OCI-LY1 (cell line): ENCODE data around the gene ARHGEF28.

Experiments
- H2AFZ ChIP-seq: fragments of 200-600 bp; sonication (generic), shearing (Covaris generic); 2 replicates; pipeline ENCODE4 v1.6.0; 2014; ENCODE audit warnings: antibody characterized with exemption, mild to moderate bottlenecking, low read length
- H3F3A ChIP-seq: fragments of 200-600 bp; sonication (generic), shearing (Covaris generic); 2 replicates; pipeline ENCODE4 v1.6.0; 2014; ENCODE audit warnings: mild to moderate bottlenecking, antibody characterized with exemption, low read length, moderate library complexity; ENCODE audit not compliant: insufficient read depth
- H3K27ac ChIP-seq: fragments of 200-600 bp; sonication (generic); 2 replicates; pipeline ENCODE4 v1.5.1; 2014; ENCODE audit warnings: low read length, mixed run types, mild to moderate bottlenecking, low read depth; ENCODE audit not compliant: poor library complexity, severe bottlenecking
- H3K27me3 ChIP-seq: fragments of 200-600 bp; sonication (generic); 2 replicates; pipeline ENCODE4 v1.6.0; 2014; ENCODE audit warnings: antibody characterized with exemption, mild to moderate bottlenecking, low read length, moderate library complexity; ENCODE audit not compliant: insufficient read depth
- H3K36me3 ChIP-seq: fragments of 200-600 bp; sonication (generic); 2 replicates; pipeline ENCODE4 v1.6.1; 2014; ENCODE audit warnings: mild to moderate bottlenecking, antibody characterized with exemption, low read length, moderate library complexity, mixed read lengths; ENCODE audit not compliant: insufficient read depth
- H3K4me1 ChIP-seq: fragments of 200-600 bp; sonication (generic); 2 replicates; pipeline ENCODE4 v1.5.1; 2014; ENCODE audit warnings: mild to moderate bottlenecking, low read length, moderate library complexity; ENCODE audit not compliant: insufficient read depth, severe bottlenecking
- H3K4me2 ChIP-seq: fragments of 200-600 bp; sonication (generic), shearing (Covaris generic); 2 replicates; pipeline ENCODE4 v1.6.1; 2014; ENCODE audit warnings: low read length
- H3K4me3 ChIP-seq: fragments of 200-600 bp; sonication (generic); 2 replicates; pipeline ENCODE4 v1.5.1; 2014; ENCODE audit warnings: low read length, low read depth, mild to moderate bottlenecking, mixed read lengths; ENCODE audit not compliant: poor library complexity, severe bottlenecking
- H3K79me2 ChIP-seq: fragments of 200-600 bp; shearing (Covaris generic); 2 replicates; pipeline ENCODE4 v1.6.1; 2016; ENCODE audit warnings: mixed run types, low read length, mixed read lengths; ENCODE audit not compliant: insufficient read depth
- H3K9ac ChIP-seq: fragments of 200-600 bp; sonication (generic), shearing (Covaris generic); 2 replicates; pipeline ENCODE4 v1.6.1; 2014; ENCODE audit warnings: mild to moderate bottlenecking, low read length, mixed read lengths
- H3K9me2 ChIP-seq: fragments of 200-600 bp; sonication (generic), shearing (Covaris generic); 2 replicates; pipeline ENCODE4 v1.6.1; 2014; ENCODE audit warnings: low read depth, mild to moderate bottlenecking, low read length, mixed read lengths
- H3K9me3 ChIP-seq: fragments of 200-600 bp; shearing (Covaris generic); 2 replicates; pipeline ENCODE4 v1.6.1; 2014; ENCODE audit warnings: low read length, mixed read lengths
- H4K20me1 ChIP-seq: fragments of 200-600 bp; sonication (generic), shearing (Covaris generic); 2 replicates; pipeline ENCODE4 v1.6.0; 2016; ENCODE audit warnings: mild to moderate bottlenecking, low read length; ENCODE audit not compliant: insufficient read depth
- EZH2 ChIP-seq: fragments of 200-600 bp; sonication (generic), shearing (Covaris generic); IDR thresholded peaks from 2 replicates; pipeline ENCODE4 v1.8.0; 2017; ENCODE audit warnings: borderline replicate concordance, mixed run types, mild to moderate bottlenecking, antibody characterized with exemption, low read length, moderate library complexity, mixed read lengths
- TF ChIP-seq, protein P1 (sequence below): fragments of 200-600 bp; sonication (generic), shearing (Covaris generic); IDR thresholded peaks from 2 replicates; pipeline ENCODE4 v1.5.1; 2017; ENCODE audit warnings: mild to moderate bottlenecking, antibody characterized with exemption, low read length, moderate library complexity, mixed read lengths

ARHGEF28 gene

DNA sequence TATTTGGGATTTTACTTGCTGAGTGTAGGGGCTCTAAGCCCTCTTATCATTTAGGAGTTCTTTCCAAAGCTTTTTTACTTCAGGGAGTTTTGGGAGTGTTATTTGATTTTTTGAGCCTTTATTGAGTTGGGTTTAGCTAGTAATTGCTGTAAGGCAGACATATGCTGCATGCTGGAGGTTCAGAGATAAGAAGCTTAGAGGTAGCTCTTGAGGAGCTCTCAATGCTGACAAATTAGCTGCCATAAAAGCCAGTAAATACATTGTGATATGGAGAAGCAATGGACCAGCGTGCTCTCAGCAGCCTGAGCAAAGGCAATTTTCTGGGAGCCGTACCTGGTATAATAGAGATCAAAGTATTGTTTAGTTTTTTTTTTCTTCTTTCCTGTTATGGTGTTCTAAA lies 11.6 kb downstream of the ARHGEF28 start:
- TF ChIP-seq, protein P1, sequence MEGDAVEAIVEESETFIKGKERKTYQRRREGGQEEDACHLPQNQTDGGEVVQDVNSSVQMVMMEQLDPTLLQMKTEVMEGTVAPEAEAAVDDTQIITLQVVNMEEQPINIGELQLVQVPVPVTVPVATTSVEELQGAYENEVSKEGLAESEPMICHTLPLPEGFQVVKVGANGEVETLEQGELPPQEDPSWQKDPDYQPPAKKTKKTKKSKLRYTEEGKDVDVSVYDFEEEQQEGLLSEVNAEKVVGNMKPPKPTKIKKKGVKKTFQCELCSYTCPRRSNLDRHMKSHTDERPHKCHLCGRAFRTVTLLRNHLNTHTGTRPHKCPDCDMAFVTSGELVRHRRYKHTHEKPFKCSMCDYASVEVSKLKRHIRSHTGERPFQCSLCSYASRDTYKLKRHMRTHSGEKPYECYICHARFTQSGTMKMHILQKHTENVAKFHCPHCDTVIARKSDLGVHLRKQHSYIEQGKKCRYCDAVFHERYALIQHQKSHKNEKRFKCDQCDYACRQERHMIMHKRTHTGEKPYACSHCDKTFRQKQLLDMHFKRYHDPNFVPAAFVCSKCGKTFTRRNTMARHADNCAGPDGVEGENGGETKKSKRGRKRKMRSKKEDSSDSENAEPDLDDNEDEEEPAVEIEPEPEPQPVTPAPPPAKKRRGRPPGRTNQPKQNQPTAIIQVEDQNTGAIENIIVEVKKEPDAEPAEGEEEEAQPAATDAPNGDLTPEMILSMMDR, result no peak
- no peak for TF ChIP-seq EZH2
- H3K9ac ChIP-seq, result no peak overlapping the region
- H3K36me3 ChIP-seq, result no peaks in the 10 kb centered on the region
- H3K27ac ChIP-seq, result no peak overlapping the region
- no peaks in the 10 kb centered on the region for H3K4me1 ChIP-seq
- H4K20me1 ChIP-seq, result no peaks in the 10 kb centered on the region
- no peak overlapping the region for H3K4me3 ChIP-seq
- no peaks in the 10 kb centered on the region for H3K27me3 ChIP-seq
- H3K9me2 ChIP-seq, result no peaks in the 10 kb centered on the region
- H3K79me2 ChIP-seq, result no peaks in the 10 kb centered on the region
- no peak overlapping the region for H2AFZ ChIP-seq
- no peak overlapping the region for H3K4me2 ChIP-seq
- no peaks in the 10 kb centered on the region for H3K9me3 ChIP-seq
- no peaks in the 10 kb centered on the region for H3F3A ChIP-seq

DNA sequence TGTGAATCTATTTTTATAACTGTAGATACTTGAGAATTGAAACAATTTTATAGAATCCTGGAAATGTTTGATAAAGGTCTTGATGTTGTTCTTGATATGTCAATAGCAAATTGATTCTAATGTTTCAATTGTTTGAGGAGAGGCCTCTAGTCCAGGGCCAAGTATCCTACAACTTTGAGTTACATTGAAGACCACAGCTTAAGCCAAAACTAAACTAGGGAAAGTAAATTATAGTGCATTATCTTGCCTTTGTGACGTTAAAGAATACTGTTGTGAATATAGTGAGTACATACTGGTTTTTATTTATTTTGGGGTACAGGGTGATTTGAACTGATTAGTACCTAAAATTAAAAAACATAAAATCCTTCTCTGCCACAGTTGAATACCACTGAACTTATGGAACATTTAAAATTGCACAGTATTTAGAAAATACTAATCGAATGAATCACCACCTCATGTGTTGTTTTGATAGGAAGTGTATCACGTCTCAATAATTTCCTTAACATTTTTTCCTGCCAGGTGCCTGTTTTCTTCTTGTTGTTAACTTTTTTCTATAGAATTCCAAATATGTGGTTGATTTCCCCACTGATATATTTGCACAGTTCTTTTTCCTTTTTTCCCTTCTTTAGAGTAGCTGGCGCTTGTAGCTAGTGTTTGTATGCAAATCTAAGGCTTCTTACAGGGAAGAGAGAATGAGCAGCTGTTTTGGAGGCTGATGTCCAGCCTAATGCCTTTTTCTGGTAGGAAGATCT lies 12.5 kb downstream of the ARHGEF28 start:
- Histone ChIP-seq H3K9ac (no peak overlapping the region), H3K27ac (no peak overlapping the region), H3K4me2 (no peak overlapping the region)

DNA sequence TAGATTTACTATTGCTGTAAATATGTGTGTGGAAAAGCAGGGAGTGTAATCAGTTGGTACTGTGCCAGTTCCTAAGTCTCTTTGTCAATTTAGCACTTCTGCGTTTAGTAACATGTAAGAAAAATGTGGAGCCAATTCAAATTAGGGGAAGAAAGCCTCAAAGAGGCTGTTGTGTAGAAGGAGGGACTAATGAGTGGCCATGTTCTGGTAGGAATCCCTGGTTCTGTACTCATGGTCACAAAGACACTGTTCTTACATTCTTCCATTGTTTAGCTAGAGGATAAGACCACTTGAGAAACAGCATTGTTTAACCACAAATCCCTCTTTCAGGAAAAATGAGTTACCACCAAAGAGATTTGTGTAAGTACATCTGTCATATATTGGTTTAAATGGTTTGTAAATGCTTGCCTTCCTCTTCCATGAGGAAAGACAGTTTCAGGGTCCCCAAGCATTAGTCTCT lies 14.9 kb downstream of the ARHGEF28 start:
- Histone ChIP-seq H3K4me1 (no peaks in the 10 kb centered on the region), H3K79me2 (no peaks in the 10 kb centered on the region), H3K9ac (no peak overlapping the region), H3K9me2 (no peaks in the 10 kb centered on the region), H3K4me3 (no peak overlapping the region), H3K4me2 (no peak overlapping the region), H3K9me3 (no peaks in the 10 kb centered on the region), H3K27me3 (no peaks in the 10 kb centered on the region), H3K36me3 (no peaks in the 10 kb centered on the region), H3K27ac (no peak overlapping the region), H3F3A (no peaks in the 10 kb centered on the region), H2AFZ (no peak overlapping the region), H4K20me1 (no peaks in the 10 kb centered on the region)
- TF ChIP-seq EZH2, result no peak
- TF ChIP-seq, protein P1, result no peak

More for the DNA sequence above, 12.5 kb downstream of the ARHGEF28 start:
- Histone ChIP-seq H3K36me3 (no peaks in the 10 kb centered on the region), H4K20me1 (no peaks in the 10 kb centered on the region), H3F3A (no peaks in the 10 kb centered on the region), H3K9me3 (no peaks in the 10 kb centered on the region), H3K4me1 (no peaks in the 10 kb centered on the region), H3K79me2 (no peaks in the 10 kb centered on the region), H3K4me3 (no peak overlapping the region), H2AFZ (no peak overlapping the region), H3K9me2 (no peaks in the 10 kb centered on the region), H3K27me3 (no peaks in the 10 kb centered on the region)
- TF ChIP-seq, protein P1, result no peak
- TF ChIP-seq EZH2, result no peak
